GM12878 (cell line): Measurements from ENCODE around the gene C1QTNF12. TPM values are rescaled to one million over a fixed set of nuclear protein-coding genes. Genes with fewer than 3 reads are reported as not detected.

Experiments
- ATAC-seq: fragments of 200-7000 bp; cut with Tn5 transposase; 3 replicates; pipeline ENCODE4 v1.9.1; 2020; ENCODE audit warnings: mild to moderate bottlenecking, moderate library complexity
- BruUV-seq: library from RNA; stranded (reverse); fragments of 400-500 nt; replicated peaks from 2 replicates; lab custom pipeline; 2021; lab: Mats Ljungman, UMichigan
- CTCF ChIA-PET: fragments of 300-600 bp; sonication (Branson Sonifier 250); formaldehyde crosslinking; extraction: SDS; loops from one replicate; lab custom pipeline; 2021; ENCODE audit warnings: inconsistent platforms; lab: Yijun Ruan, JAX
- POLR2A ChIA-PET: fragments of 350-600 bp; formaldehyde crosslinking; extraction: SDS; loops from one replicate; lab custom pipeline; 2021; ENCODE audit warnings: inconsistent platforms; lab: Charles Lee
- RAD21 ChIA-PET: fragments of 300-600 bp; sonication (Branson Sonifier 250); formaldehyde crosslinking; loops from one replicate; lab custom pipeline; 2023; ENCODE audit warnings: antibody characterized with exemption; ENCODE audit not compliant: unreplicated experiment; lab: Charles Lee
- SMC1A ChIA-PET: fragments of 300-600 bp; sonication (Branson Sonifier 250); formaldehyde crosslinking; loops from one replicate; lab custom pipeline; 2023; ENCODE audit not compliant: unreplicated experiment, uncharacterized antibody; lab: Charles Lee
- DNase-seq: peaks from one replicate; pipeline ENCODE4 v3.0.0-alpha.2; 2011; ENCODE audit warnings: low read depth, low spot score
- FAIRE-seq: peaks from 3 replicates; lab custom pipeline; 2011; peaks lifted over from hg19 to GRCh38; lab: Jason Lieb, UNC
- H2AFZ ChIP-seq: 2 replicates; pipeline ENCODE4 v1.6.0; 2011; ENCODE audit warnings: low read depth, low read length, control low read depth; ENCODE audit not compliant: control insufficient read depth
- H3K27ac ChIP-seq: 2 replicates; pipeline ENCODE4 v1.5.1; 2011; ENCODE audit warnings: control low read depth; ENCODE audit not compliant: control insufficient read depth, insufficient read depth
- H3K27me3 ChIP-seq, 2 experiments: replicated peaks in 1 of 2; 2 replicates each; pipeline versions ENCODE4 v1.6.0 to v1.6.1; 2011; ENCODE audit warnings: low read length in 1 of 2; ENCODE audit not compliant: control insufficient read depth in 2 of 2, insufficient read depth in 2 of 2
- H3K36me3 ChIP-seq, 2 experiments: 2 replicates each; pipeline ENCODE4 v1.5.1; 2011; ENCODE audit warnings: low read length in 1 of 2; ENCODE audit not compliant: control insufficient read depth in 2 of 2, insufficient read depth in 2 of 2
- H3K4me1 ChIP-seq: 2 replicates; pipeline ENCODE4 v1.6.1; 2011; ENCODE audit warnings: mild to moderate bottlenecking, low read length, moderate library complexity, mixed read lengths; ENCODE audit not compliant: control insufficient read depth, insufficient read depth
- H3K4me2 ChIP-seq: 2 replicates; pipeline ENCODE4 v1.6.0; 2011; ENCODE audit warnings: control low read depth; ENCODE audit not compliant: control insufficient read depth, insufficient read depth
- H3K4me3 ChIP-seq: fragments of 200-600 bp; sonication (generic); 2 replicates; pipeline ENCODE4 v1.5.1; 2016
- H3K79me2 ChIP-seq: 2 replicates; pipeline ENCODE4 v1.6.0; 2011; ENCODE audit warnings: low read length; ENCODE audit not compliant: control insufficient read depth, insufficient read depth
- H3K9ac ChIP-seq: 2 replicates; pipeline ENCODE4 v1.8.0; 2011; ENCODE audit warnings: low read length, control low read depth, mixed read lengths; ENCODE audit not compliant: control insufficient read depth, insufficient read depth
- H3K9me3 ChIP-seq: replicated peaks from 3 replicates; pipeline ENCODE4 v1.5.1; 2011; ENCODE audit warnings: mild to moderate bottlenecking, low read length; ENCODE audit not compliant: control insufficient read depth, insufficient read depth
- H4K20me1 ChIP-seq: 2 replicates; pipeline ENCODE4 v1.6.0; 2011; ENCODE audit not compliant: control insufficient read depth, insufficient read depth
- LARP7 ChIP-seq: fragments of 450-650 bp; IDR thresholded peaks from 2 replicates; pipeline ENCODE4 v1.6.1; 2017; ENCODE audit warnings: mild to moderate bottlenecking
- MLLT1 ChIP-seq: fragments of 450-650 bp; IDR thresholded peaks from 2 replicates; pipeline ENCODE4 v1.6.1; 2016; ENCODE audit warnings: mild to moderate bottlenecking
- SRF ChIP-seq, 2 experiments: IDR thresholded peaks; 2 replicates each; pipeline ENCODE4 v1.6.1; 2011; ENCODE audit warnings: low read depth in 2 of 2, low read length in 2 of 2, mild to moderate bottlenecking in 1 of 2, moderate library complexity in 1 of 2
- WGBS: methylation state at CpG from one replicate; pipeline ENCODE4 v1.1.6; 2016; ENCODE audit warnings: low lambda C conversion rate; ENCODE audit not compliant: insufficient replicate concordance, insufficient coverage; ENCODE audit errors: missing lambda C conversion rate; 5-methylcytosine and 5-hydroxymethylcytosine counted together
- in situ Hi-C: fragments of 300-500 bp; cut with MboI; formaldehyde crosslinking; loops from 9 replicates; pipeline ENCODE4 v1.14.3; 2018; ENCODE audit warnings: mixed read lengths
- intact Hi-C: fragments of 100-400 bp; cut with micrococcal nuclease; formaldehyde crosslinking; loops from one replicate; pipeline ENCODE4 v1.14.2; 2022; ENCODE audit not compliant: unreplicated experiment
- polyA plus RNA-seq, 11 experiments: library from polyadenylated mRNA; depleted of rRNA in 4 of 11; unstranded in 6 of 11; stranded (reverse) in 5 of 11; fragments of >200 nt; fragmentation: Nextera tagmentation in 4 of 11; fragmentation: Illumina TruSeq in 1 of 11; extraction: Ambion mirVana in 4 of 11; extraction: Trizol in 1 of 11; gene quantifications; 1 replicate in 1 of 11; 2 replicates in 10 of 11; pipeline versions ENCODE4 v1.2.1 to v1.2.3, GENCODE V29; 2011 to 2016; ENCODE audit warnings: inconsistent platforms in 2 of 11, missing spikeins in 2 of 11, low read depth in 1 of 11
- total RNA-seq, 4 experiments: library from RNA; depleted of rRNA in 3 of 4; stranded (reverse); fragments of >200 nt in 3 of 4; fragmentation: Illumina TruSeq in 1 of 4; extraction: Trizol in 1 of 4; gene quantifications; 2 replicates each; pipeline versions ENCODE4 v1.2.1 to v1.2.3, GENCODE V29; 2013 to 2021

The C1QTNF12 gene
- total and polyA plus RNA-seq, 10 of the 15 experiments (the other 5 are each of a cell fraction or from before 2014, with no cell fraction given): 0.17 to 1.0 (median 0.31) TPM; not detected in 5

GRCh38 chr1:1217621-1218523 lies 28.6 kb downstream of the C1QTNF12 start:
- no peak overlapping the region for H2AFZ ChIP-seq
- no peaks in the 10 kb centered on the region for H3K79me2 ChIP-seq
- H3K4me1 ChIP-seq: peaks cover 26% of the 10 kb centered on the region
- H3K9ac ChIP-seq: no peak overlapping the region
- TF ChIP-seq SRF (IDR thresholded peaks at IDR 0.05; ENCODE audit: low read depth in 2 of 2, low read length in 2 of 2) (peak in 1 of 2 experiments; percentile 24; a peak in 1 of 4 replicates), MLLT1 (peak; percentile 75), LARP7 (no peak)
- no TSS peak for BruUV-seq
- ATAC-seq (no peak), FAIRE-seq (no peak), DNase-seq (no peak)
- intact Hi-C loops (no loop called here), in situ Hi-C loops (no loop called here)
- no peak overlapping the region for H3K27ac ChIP-seq
- ChIA-PET POLR2A (no interaction called here), SMC1A (no interaction called here), CTCF (no interaction called here), RAD21 (no interaction called here)
- H3K36me3 ChIP-seq: peaks cover 6 to 33% of the 10 kb centered on the region in 2 experiments
- H3K27me3 ChIP-seq: no peaks in the 10 kb centered on the region
- no peaks in the 10 kb centered on the region; the same call in 2 of the 3 replicates for H3K9me3 ChIP-seq
- H3K4me3 ChIP-seq: no peak overlapping the region
- WGBS: 92% methylated on average over 52 of the region's 52 CpGs
- H4K20me1 ChIP-seq: no peaks in the 10 kb centered on the region
- H3K4me2 ChIP-seq: no peak overlapping the region
